ENCODE data around the gene TPO. TPM values are rescaled to one million over a fixed set of nuclear protein-coding genes. Genes with fewer than 3 reads are reported as not detected.

Gene TPO
- total RNA-seq, 4 donors from 2014 or later = 4,215 to 7,965 (median 5,966) TPM

- no peak for DNase-seq
- Histone ChIP-seq H3K4me3 (replicated peaks in 1 of 3) (no peak overlapping the region), H3K36me3 (no peaks in the 10 kb centered on the region), H3K9me3 (no peaks in the 10 kb centered on the region), H3K27ac (no peak overlapping the region), H3K4me1 (no peaks in the 10 kb centered on the region), H3K27me3 (no peaks in the 10 kb centered on the region)
- intact Hi-C loops (cut with DNase I) = no loop called here
- TF ChIP-seq CTCF (IDR thresholded peaks at IDR 0.05) = no peak
- TF ChIP-seq POLR2A (IDR thresholded peaks at IDR 0.05) = no peak
- 90 to 93% methylated on average over 18 to 20 of the region's 21 CpGs for WGBS, 2 donors
Measured at GRCh38 chr2:1584051-1584531, 170.8 kb downstream of the TPO start.

- WGBS, 2 donors = 88 to 94% methylated on average over 18 of the region's 18 CpGs
- H3K27me3 ChIP-seq = no peaks in the 10 kb centered on the region
- no peaks in the 10 kb centered on the region for H3K36me3 ChIP-seq
- no peak overlapping the region for H3K27ac ChIP-seq
- intact Hi-C loops (cut with DNase I) = no loop called here
- no peak overlapping the region for H3K4me3 ChIP-seq (replicated peaks in 1 of 3)
- TF ChIP-seq CTCF (IDR thresholded peaks at IDR 0.05) = no peak
- TF ChIP-seq POLR2A (IDR thresholded peaks at IDR 0.05) = no peak
- no peaks in the 10 kb centered on the region for H3K9me3 ChIP-seq
- H3K4me1 ChIP-seq = no peaks in the 10 kb centered on the region
- DNase-seq = no peak
Measured at GRCh38 chr2:1584691-1585485, 171.6 kb downstream of the TPO start.

GRCh38 chr2:1585635-1586034 is 172.4 kb downstream of the TPO start:
- no peaks in the 10 kb centered on the region for H3K9me3 ChIP-seq
- H3K4me1 ChIP-seq = no peaks in the 10 kb centered on the region
- no peak for DNase-seq
- no peak overlapping the region for H3K27ac ChIP-seq
- WGBS, 2 donors = 93 to 95% methylated on average over 10 to 13 of the region's 17 CpGs
- intact Hi-C loops (cut with DNase I) = no loop called here
- TF ChIP-seq CTCF (IDR thresholded peaks at IDR 0.05) (no peak), POLR2A (IDR thresholded peaks at IDR 0.05) (no peak)
- no peak overlapping the region for H3K4me3 ChIP-seq (replicated peaks in 1 of 3)
- H3K27me3 ChIP-seq = no peaks in the 10 kb centered on the region
- H3K36me3 ChIP-seq = no peaks in the 10 kb centered on the region

GRCh38 chr2:1586251-1586922 is 173.1 kb downstream of the TPO start:
- TF ChIP-seq CTCF (IDR thresholded peaks at IDR 0.05) (no peak), POLR2A (IDR thresholded peaks at IDR 0.05) (no peak)
- Histone ChIP-seq H3K27me3 (no peaks in the 10 kb centered on the region), H3K27ac (no peak overlapping the region), H3K36me3 (no peaks in the 10 kb centered on the region), H3K4me3 (replicated peaks in 1 of 3) (no peak overlapping the region), H3K9me3 (no peaks in the 10 kb centered on the region), H3K4me1 (peaks cover 0 to 4% of the 10 kb centered on the region in 2 donors)
- DNase-seq = no peak
- intact Hi-C loops (cut with DNase I) = no loop called here
- 60 to 62% methylated on average over 9 of the region's 14 CpGs for WGBS, 2 donors

Measured in thyroid gland (tissue), 4 donors.